Endothelial cell of umbilical vein (primary cell): Measurements from ENCODE around the gene CACNA1C. TPM values are rescaled to one million over a fixed set of nuclear protein-coding genes. Genes with fewer than 3 reads are reported as not detected.
A peak's percentile ranks its signal among the peaks of the same experiment; 100 is the strongest.

Experiments
- BruUV-seq: library from RNA; stranded (reverse); fragments of 400-500 nt; replicated peaks from 2 replicates; lab custom pipeline; 2021; lab: Mats Ljungman, UMichigan
- CTCF ChIA-PET: fragments of 300-600, 350-600 bp; sonication (Branson Sonifier 250); formaldehyde crosslinking; loops from one replicate; lab custom pipeline; 2021; ENCODE audit warnings: antibody characterized with exemption, inconsistent platforms; lab: Charles Lee
- POLR2A ChIA-PET: fragments of 300-600, 350-600 bp; sonication (Branson Sonifier 250); formaldehyde crosslinking; loops from one replicate; lab custom pipeline; 2021; ENCODE audit warnings: antibody characterized with exemption, inconsistent platforms; lab: Charles Lee
- DNase-seq: peaks from one replicate; pipeline ENCODE4 v3.0.0-alpha.2; 2011; ENCODE audit warnings: low read depth, low spot score
- FAIRE-seq: peaks from 2 replicates; lab custom pipeline; 2011; peaks lifted over from hg19 to GRCh38; lab: Jason Lieb, UNC
- H2AFZ ChIP-seq: 2 replicates; pipeline ENCODE4 v1.6.0; 2012; ENCODE audit warnings: low read depth, low read length, control low read depth, inconsistent platforms
- H3K27ac ChIP-seq: 2 replicates; pipeline ENCODE4 v1.5.1; 2011; ENCODE audit warnings: low read depth, mild to moderate bottlenecking, control low read depth, low read length, moderate library complexity; ENCODE audit not compliant: insufficient read depth
- H3K27me3 ChIP-seq, 2 experiments: 2 replicates each; pipeline versions ENCODE4 v1.6.0 to v1.6.1; 2011; ENCODE audit warnings: low read length in 2 of 2, mixed read lengths in 1 of 2; ENCODE audit not compliant: control insufficient read depth in 2 of 2, insufficient read depth in 2 of 2
- H3K36me3 ChIP-seq, 2 experiments: 2 replicates in 1 of 2; 3 replicates in 1 of 2; pipeline ENCODE4 v1.5.1; 2011; ENCODE audit warnings: low read length in 2 of 2, mild to moderate bottlenecking in 1 of 2, moderate library complexity in 1 of 2; ENCODE audit not compliant: control insufficient read depth in 2 of 2, insufficient read depth in 2 of 2; ENCODE audit errors: extremely low read depth in 1 of 2
- H3K4me1 ChIP-seq: 3 replicates; pipeline ENCODE4 v1.5.1; 2011; ENCODE audit warnings: mild to moderate bottlenecking, low read length; ENCODE audit not compliant: control insufficient read depth, insufficient read depth; ENCODE audit errors: extremely low read depth
- H3K4me2 ChIP-seq: 2 replicates; pipeline ENCODE4 v1.6.1; 2011; ENCODE audit warnings: low read length, control low read depth, mixed read lengths; ENCODE audit not compliant: insufficient read depth
- H3K4me3 ChIP-seq, 3 experiments: fragments of 200-600 bp in 1 of 3; sonication (generic), shearing (Covaris generic) in 1 of 3; replicated peaks in 1 of 3; 2 replicates each; pipeline ENCODE4 v1.5.1; 2011 to 2016; ENCODE audit warnings: control low read depth in 3 of 3, low read length in 3 of 3, mild to moderate bottlenecking in 2 of 3, inconsistent platforms in 1 of 3, low read depth in 1 of 3, moderate library complexity in 1 of 3; ENCODE audit not compliant: insufficient read depth in 1 of 3
- H3K79me2 ChIP-seq: 2 replicates; pipeline ENCODE4 v1.6.0; 2012; ENCODE audit warnings: low read length, inconsistent platforms; ENCODE audit not compliant: control insufficient read depth, insufficient read depth
- H3K9ac ChIP-seq: replicated peaks from 2 replicates; pipeline ENCODE3; 2011; ENCODE audit warnings: low read length, control low read depth; ENCODE audit not compliant: insufficient read depth; ENCODE audit errors: extremely low read depth
- H3K9me1 ChIP-seq: replicated peaks from 3 replicates; pipeline ENCODE4 v1.6.0; 2011; ENCODE audit warnings: mild to moderate bottlenecking, low read length; ENCODE audit not compliant: control insufficient read depth, insufficient read depth; ENCODE audit errors: extremely low read depth
- H3K9me3 ChIP-seq: replicated peaks from 2 replicates; pipeline ENCODE4 v1.5.1; 2012; ENCODE audit warnings: low read length, inconsistent platforms; ENCODE audit not compliant: control insufficient read depth, insufficient read depth
- H4K20me1 ChIP-seq: replicated peaks from 2 replicates; pipeline ENCODE3; 2011; ENCODE audit warnings: mild to moderate bottlenecking, low read length; ENCODE audit not compliant: control insufficient read depth, insufficient read depth; ENCODE audit errors: extremely low read depth
- EZH2 ChIP-seq: IDR thresholded peaks from 2 replicates; pipeline ENCODE4 v1.6.1; 2012; ENCODE audit warnings: borderline replicate concordance, low read depth, mild to moderate bottlenecking, moderate library complexity, low read length, inconsistent platforms; ENCODE audit not compliant: severe bottlenecking
- FOS ChIP-seq: IDR thresholded peaks from 2 replicates; pipeline ENCODE4 v1.6.1; 2011; ENCODE audit warnings: mild to moderate bottlenecking, low read length, moderate library complexity, borderline replicate concordance; ENCODE audit not compliant: insufficient read depth
- dilution Hi-C: fragments of 300-500 bp; cut with MboI; formaldehyde crosslinking; loops from one replicate; pipeline ENCODE4 v1.15.0; 2019; ENCODE audit warnings: low sequenced_read_pairs; ENCODE audit not compliant: extremely low pct_ligation_motif_present
- intact Hi-C: fragments of 100-400 bp; cut with micrococcal nuclease; formaldehyde crosslinking; loops from one replicate; pipeline ENCODE4 v1.10.0; 2022
- polyA plus RNA-seq, 4 experiments: library from polyadenylated mRNA; depleted of rRNA in 3 of 4; stranded (reverse) in 3 of 4; unstranded in 1 of 4; fragments of >200 nt; gene quantifications; 2 replicates each; pipeline versions ENCODE4 v1.2.1 to v1.2.3, GENCODE V29; 2011 to 2012; ENCODE audit warnings: missing spikeins in 1 of 4
- total RNA-seq: library from RNA; stranded (reverse); gene quantifications from 2 replicates; pipeline ENCODE4 v1.2.3, GENCODE V29; 2021

Gene CACNA1C
- total and polyA plus RNA-seq, 2 donors (not counting 3 experiments of a cell fraction or from before 2014, with no cell fraction given) = not detected

DNA sequence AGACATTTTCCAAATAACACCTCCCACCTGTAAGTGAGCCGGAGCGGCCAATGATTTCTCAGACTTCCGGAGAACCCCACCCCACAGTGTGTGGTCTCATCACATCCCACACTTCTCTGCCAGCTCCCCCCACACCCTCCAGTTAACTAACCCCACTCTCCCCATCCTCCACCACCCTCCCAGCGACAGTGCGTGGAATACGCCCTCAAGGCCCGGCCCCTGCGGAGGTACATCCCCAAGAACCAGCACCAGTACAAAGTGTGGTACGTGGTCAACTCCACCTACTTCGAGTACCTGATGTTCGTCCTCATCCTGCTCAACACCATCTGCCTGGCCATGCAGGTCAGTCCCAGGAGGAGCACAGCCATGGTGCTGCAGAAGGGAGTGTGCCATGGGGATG is 557.6 kb downstream of the CACNA1C start:
- ChIA-PET POLR2A (no interaction called here), CTCF (interaction anchor here (1.0 to 1.8 kb wide), 2 partner anchors 11 to 72 kb away, joined by 3 to 4 read pairs; no protein-coding TSS in a partner anchor)
- no peak overlapping the region for H2AFZ ChIP-seq
- H3K9me1 ChIP-seq = no peaks in the 10 kb centered on the region
- no peak overlapping the region for H3K4me2 ChIP-seq
- no peak for DNase-seq
- intact Hi-C loops (no loop called here), dilution Hi-C loops (no loop called here)
- H3K9me3 ChIP-seq = no peaks in the 10 kb centered on the region
- TF ChIP-seq EZH2 = no peak
- BruUV-seq = no TSS peak
- H3K27me3 ChIP-seq = no peaks in the 10 kb centered on the region
- H3K36me3 ChIP-seq = no peaks in the 10 kb centered on the region
- H3K4me3 ChIP-seq = no peak overlapping the region
- FAIRE-seq = no peak
- no peak overlapping the region for H3K9ac ChIP-seq
- H3K27ac ChIP-seq = no peak overlapping the region
- no peaks in the 10 kb centered on the region for H3K4me1 ChIP-seq
- no peaks in the 10 kb centered on the region for H4K20me1 ChIP-seq
- H3K79me2 ChIP-seq = no peaks in the 10 kb centered on the region

- H3K9ac ChIP-seq = no peak overlapping the region
- no peak overlapping the region for H3K4me3 ChIP-seq
- H3K27me3 ChIP-seq = no peaks in the 10 kb centered on the region
- no peak overlapping the region for H3K4me2 ChIP-seq
- dilution Hi-C loops = no loop called here
- FAIRE-seq (no peak), DNase-seq (peak; percentile 3)
- no peaks in the 10 kb centered on the region for H3K9me3 ChIP-seq
- no peak overlapping the region for H3K27ac ChIP-seq
- H4K20me1 ChIP-seq = no peaks in the 10 kb centered on the region
- ChIA-PET POLR2A (no interaction called here), CTCF (no interaction called here)
- H3K36me3 ChIP-seq = no peaks in the 10 kb centered on the region
- BruUV-seq = no TSS peak
- H2AFZ ChIP-seq = no peak overlapping the region
- H3K9me1 ChIP-seq = no peaks in the 10 kb centered on the region
- TF ChIP-seq EZH2 (no peak), FOS (peak; percentile 63)
- intact Hi-C loops = no loop called here
- no peaks in the 10 kb centered on the region for H3K79me2 ChIP-seq
- no peaks in the 10 kb centered on the region for H3K4me1 ChIP-seq
Measured at GRCh38 chr12:2613326-2614073, 560.7 kb downstream of the CACNA1C start.
